NK-92 treated with Interleukin-12 subunit alpha and Interleukin-12 subunit beta, amount 100 ng/mL, for 24 hours (cell line): Measurements from ENCODE around the gene KCNK16.

Source experiments
- DNase-seq: peaks from one replicate; lab custom pipeline; 2025; lab: John Stamatoyannopoulos, UW

KCNK16 gene

GRCh38 chr6:39322306-39322850, at the start of gene KCNK16:
Gene KCNK16, minus strand, starts transcription at chr6:39322702. Its CDS starts 162 bp downstream, at chr6:39322540.
- no peak for DNase-seq

DNA sequence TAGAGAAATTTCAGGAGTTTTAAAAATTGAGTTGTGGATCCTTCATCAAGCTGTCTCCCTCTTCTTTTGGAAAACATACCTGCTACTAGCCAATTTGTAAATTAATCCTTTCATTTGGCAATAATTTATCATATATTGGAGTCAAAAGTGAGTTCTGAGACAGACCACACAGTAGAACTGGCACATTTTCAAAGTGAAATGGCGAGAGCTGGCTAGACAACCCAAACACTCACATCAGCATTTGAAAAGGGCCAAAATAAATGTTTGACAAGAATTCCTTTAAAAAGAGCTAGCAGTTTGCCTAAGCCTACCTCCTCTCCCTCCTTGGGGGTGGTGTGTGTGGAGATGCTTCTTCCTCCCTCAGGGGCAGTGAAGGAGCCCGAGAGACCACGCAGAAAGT, 47.9 kb upstream of the KCNK16 start:
- DNase-seq: no peak

GRCh38 chr6:39369987-39370386, 47.5 kb upstream of the KCNK16 start:
- DNase-seq: no peak

- no peak for DNase-seq
Measured at GRCh38 chr6:39367700-39368099, 45.2 kb upstream of the KCNK16 start.

DNA sequence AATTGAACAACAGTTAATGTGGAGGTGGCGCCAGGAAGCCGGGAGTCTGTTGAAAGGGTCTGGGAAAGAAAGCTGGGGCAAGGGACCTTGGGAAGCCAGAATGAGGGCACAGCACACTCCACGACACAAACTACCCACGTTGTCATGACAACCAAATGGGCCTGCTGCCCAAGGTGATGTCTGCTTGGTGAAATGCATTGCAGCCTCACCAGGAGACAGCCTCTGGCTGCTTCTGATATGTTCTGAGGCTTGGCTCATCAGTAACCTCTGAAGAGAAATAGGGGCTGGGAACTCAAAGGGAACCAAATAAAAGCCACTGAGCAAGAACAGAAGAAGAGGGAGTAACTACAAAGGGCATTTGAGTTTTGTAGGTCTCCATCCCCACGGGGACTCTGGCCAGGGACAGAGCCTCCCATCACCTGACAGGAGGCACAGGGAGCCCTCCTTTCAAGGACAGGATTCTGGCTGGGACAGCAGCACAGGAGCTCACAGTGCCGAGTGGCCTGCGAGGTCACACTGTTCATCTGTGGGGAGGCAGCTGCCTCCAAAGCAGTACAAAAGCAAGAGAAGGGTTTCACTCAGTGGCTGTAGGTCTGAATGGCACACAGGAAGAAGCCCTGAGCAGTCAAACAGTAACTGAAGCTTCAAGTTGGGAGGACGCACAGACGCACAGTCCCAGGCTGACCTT, 44.6 kb upstream of the KCNK16 start:
- no peak for DNase-seq

GRCh38 chr6:39365281-39366074, 43.0 kb upstream of the KCNK16 start:
- no peak for DNase-seq

- no peak for DNase-seq
Measured at GRCh38 chr6:39363280-39363679, 40.8 kb upstream of the KCNK16 start.

DNA sequence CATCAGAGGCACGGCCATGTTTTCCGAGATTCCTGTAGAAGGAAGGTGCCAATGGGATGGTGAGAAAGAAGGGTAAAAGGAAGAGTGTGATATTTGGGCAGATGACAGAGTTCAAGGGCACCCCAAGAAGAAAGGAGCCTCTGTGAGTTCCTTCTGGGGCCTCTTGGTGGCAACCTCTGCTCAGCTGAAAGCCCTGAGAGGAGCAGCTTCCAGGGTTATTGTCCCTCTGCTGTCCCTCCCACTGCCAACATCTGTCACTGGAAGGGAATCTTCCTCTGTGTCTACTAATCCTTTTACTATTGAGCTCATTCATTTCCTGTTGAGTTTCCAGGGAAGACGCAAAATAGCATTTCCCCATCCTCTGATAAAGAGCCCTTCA, 40.0 kb upstream of the KCNK16 start:
- DNase-seq: no peak

DNA sequence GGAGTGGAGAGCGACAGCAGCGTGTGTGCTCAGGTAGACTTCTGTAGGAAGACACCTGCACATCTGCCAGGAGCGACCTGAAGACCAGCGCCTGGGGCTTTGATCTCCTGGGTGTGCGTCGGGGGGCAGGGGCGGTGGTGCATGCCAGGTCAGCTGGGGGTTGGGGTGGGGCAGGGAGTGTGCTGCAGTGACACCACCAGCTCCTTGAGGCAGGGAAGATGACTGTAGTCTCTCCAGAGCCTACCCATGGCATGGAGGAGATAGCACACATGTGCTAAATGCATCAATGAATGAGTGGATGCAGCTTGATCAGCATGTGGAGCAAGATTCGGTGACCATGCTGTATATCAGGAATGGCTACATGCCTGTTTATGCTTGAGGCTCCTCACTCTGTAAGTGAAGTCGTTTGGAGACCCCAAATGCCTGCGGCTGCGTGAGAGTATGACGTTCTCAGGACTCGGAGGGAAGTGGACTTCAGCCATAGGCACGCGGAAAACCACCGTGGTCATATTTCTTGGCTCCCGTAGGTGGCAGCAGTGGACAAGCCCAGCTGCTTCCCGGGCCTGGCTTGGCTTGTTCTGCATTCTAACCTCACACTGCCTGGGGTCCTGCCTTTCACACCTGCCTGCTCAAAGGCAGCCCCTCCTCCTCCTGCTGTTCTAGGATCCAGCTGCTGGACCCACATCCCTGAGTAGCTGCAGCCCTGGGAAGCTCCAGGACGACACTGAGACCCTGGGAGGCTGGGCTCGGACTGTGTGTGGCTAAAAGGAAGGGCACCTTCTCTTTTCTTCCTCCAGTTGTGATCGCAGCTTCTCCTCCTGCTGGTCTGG, 39.4 kb upstream of the KCNK16 start:
- peak; percentile 3 for DNase-seq

- no peak for DNase-seq
Measured at GRCh38 chr6:39360378-39360777, 37.9 kb upstream of the KCNK16 start.

DNA sequence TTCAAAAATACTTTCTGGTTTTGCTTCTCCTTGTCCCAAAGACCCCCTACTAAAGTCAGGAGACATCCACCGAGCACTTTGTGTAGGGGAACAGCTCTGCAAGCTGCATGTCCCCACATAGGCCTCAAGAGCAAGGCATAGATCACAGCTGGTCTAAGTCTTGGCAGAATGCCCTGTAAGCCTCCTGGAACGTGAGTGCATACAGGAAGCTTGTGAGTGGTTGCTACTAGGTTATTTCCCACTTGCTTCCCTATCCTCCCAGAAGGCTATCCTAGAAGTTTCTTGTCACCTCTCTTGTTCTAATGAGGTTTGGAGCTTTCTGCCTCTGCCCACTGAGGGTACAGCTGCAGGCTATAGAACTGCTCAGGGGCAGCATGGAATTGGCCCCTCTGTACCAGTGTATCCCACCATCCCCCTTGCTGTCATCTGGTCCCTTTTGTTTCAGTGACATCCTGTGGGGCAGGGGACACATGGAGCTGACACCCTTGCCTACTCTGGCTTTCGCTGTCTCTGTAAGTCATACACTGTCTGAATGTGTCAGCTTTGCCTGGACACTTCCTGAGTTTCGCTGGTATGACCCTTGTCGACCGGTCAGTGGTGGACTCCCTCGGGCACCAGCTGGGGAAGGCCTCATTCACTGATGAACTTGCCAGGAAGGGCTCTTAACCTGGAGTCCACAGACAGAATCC, 35.6 kb upstream of the KCNK16 start:
- DNase-seq: no peak

DNA sequence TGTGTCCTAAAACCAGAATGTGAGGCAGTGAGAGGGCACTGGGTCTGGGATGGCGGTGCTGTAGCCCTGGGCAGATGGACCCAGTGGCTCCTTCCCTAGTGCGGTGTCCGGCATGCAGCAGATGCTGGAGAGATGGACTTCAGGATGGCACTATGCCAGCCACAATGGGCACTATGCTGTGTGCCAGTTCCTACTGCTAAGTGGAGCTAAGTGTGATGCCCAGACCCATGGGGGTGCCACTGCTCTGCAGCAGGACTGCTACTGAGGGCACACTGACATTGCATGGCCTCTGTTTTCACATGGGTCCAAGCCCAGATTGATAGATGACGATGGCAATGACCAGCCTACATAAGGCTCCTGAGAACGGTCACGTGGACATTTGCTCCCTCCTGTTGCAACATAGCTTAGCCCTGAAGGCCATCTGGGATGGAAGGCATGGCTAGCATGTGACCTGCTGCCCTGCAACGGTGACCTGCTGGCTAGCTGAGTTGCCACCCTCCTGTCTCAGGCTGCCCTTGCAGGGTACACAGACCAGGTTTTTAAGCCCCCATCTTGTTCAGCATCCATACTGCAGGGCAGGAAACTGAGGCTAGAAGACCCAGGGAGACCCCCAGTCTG, 31.3 kb upstream of the KCNK16 start:
- DNase-seq: no peak

DNA sequence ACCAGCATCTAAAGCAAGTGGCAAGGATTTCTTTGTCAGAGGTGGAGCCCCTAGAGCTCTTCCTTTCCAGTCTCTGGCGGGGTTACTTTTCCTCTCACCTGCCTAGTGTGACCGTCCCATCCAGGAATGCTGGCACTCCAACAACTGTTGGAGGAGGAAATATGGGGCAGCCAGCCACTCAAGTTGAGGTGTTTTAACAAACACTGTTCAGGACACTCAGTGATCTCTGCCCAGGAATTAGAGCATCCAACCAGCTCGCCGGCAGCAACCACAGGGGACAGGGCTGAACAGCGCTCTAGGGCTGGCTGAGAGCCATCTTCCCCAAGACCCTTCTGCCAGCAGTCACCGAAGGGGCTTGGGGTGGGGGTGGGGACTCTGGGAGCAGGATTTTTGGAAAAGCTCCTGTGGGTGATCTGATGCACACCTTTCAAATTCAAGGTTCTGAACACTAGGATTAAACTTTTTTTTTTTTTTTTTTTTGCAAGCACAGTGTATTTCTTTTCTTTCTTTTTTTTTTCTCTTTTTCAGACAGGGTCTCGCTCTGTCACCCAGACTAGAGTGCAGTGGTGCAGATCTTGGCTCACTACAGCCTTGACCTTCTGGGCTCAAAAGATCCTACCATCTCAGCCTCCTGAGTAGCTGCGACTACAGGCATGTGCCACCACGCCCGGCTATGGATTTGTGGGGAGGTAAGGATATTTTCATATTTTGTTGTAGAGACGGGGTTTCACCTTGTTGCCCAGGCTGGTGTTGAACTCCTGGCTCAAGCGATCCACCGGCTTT, 28.4 kb upstream of the KCNK16 start:
- DNase-seq: no peak

GRCh38 chr6:39348740-39349139, 26.2 kb upstream of the KCNK16 start:
- no peak for DNase-seq

- DNase-seq: peak; percentile 8
Measured at GRCh38 chr6:39347906-39348585, 25.5 kb upstream of the KCNK16 start.

DNA sequence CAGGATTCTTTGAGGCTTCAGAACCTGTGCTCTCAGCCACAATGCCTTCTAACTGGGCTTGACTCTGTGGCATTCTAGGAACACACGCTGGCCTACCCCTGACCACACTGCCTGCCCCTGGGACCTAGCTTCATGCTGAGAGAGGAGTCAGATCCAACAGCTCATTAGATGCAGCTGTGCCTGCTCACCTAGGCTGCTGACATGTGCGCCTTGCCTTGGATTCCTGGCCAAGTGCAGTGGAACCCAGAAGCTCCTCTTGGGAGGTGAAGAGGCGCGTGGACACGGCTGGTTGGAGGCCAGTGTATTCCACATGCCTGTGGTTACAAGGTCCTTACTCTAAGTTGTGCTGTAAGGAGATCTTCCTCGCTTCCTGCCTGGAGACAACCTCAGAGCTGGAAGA, 24.7 kb upstream of the KCNK16 start:
- DNase-seq: no peak

GRCh38 chr6:39344821-39345280, 22.3 kb upstream of the KCNK16 start:
- no peak for DNase-seq

DNA sequence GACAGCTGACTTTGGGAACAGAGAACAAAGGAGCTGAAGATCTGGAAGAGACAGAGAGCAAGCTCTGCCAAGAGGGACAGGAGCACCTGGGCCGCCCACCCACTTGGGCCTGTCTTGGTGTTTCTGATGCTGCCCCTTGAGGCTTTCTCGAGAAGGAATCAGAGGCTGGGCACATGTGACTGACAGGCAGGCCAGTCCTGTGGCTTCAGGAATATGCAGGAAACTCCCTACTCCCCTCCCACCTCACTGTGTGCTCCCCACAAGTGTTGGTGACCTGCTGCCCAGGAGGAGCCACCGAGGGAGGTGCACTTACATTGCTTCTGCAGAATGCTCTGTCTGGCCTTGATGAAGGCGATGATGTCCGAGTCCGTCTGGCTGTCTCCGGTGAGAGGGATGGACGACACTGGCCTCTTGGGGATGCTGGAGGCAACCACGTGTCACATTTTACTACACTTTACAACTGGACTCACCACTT, 20.9 kb upstream of the KCNK16 start:
- DNase-seq: no peak

GRCh38 chr6:39342692-39343395, 20.3 kb upstream of the KCNK16 start:
- DNase-seq: no peak
